ENCODE data around the gene DGKE. TPM values are rescaled to one million over a fixed set of nuclear protein-coding genes. Genes with fewer than 3 reads are reported as not detected.

The DGKE gene
- total RNA-seq, 1 donor from 2014 or later = 25.9 TPM

- intact Hi-C loops (cut with micrococcal nuclease) = no loop called here
Observed at GRCh38 chr17:56812901-56813388, 21.0 kb upstream of the DGKE start.

GRCh38 chr17:56815711-56816110, 18.2 kb upstream of the DGKE start:
- intact Hi-C loops (cut with micrococcal nuclease) = no loop called here

- intact Hi-C loops (cut with micrococcal nuclease) = no loop called here
Observed at GRCh38 chr17:56817066-56817465, 16.9 kb upstream of the DGKE start.

GRCh38 chr17:56819030-56819429, 14.9 kb upstream of the DGKE start:
- intact Hi-C loops (cut with micrococcal nuclease) = loop anchor here (1.0 kb wide), 2 partner anchors 14 to 121 kb away; partner anchors contain the start of gene C17orf67

GRCh38 chr17:56819431-56820145, 14.4 kb upstream of the DGKE start:
- intact Hi-C loops (cut with micrococcal nuclease) = loop anchor here (1.0 kb wide), 2 partner anchors 14 to 121 kb away; partner anchors contain the start of gene C17orf67

GRCh38 chr17:56820207-56820606, 13.7 kb upstream of the DGKE start:
- intact Hi-C loops (cut with micrococcal nuclease) = no loop called here

GRCh38 chr17:56821847-56822534, 12.0 kb upstream of the DGKE start:
- intact Hi-C loops (cut with micrococcal nuclease) = no loop called here

GRCh38 chr17:56822725-56823124, 11.2 kb upstream of the DGKE start:
- intact Hi-C loops (cut with micrococcal nuclease) = no loop called here

- intact Hi-C loops (cut with micrococcal nuclease) = no loop called here
Observed at GRCh38 chr17:56823848-56824247, 10.1 kb upstream of the DGKE start.

- intact Hi-C loops (cut with micrococcal nuclease) = no loop called here
Observed at GRCh38 chr17:56824503-56824902, 9.4 kb upstream of the DGKE start.

- intact Hi-C loops (cut with micrococcal nuclease) = no loop called here
Observed at GRCh38 chr17:56826611-56827414, 7.1 kb upstream of the DGKE start.

- intact Hi-C loops (cut with micrococcal nuclease) = loop anchor here (5.0 kb wide), 1 partner anchor 1251 kb away; the partner anchor contains the start of gene DYNLL2
Observed at GRCh38 chr17:56830726-56831368, 3.1 kb upstream of the DGKE start.

- intact Hi-C loops (cut with micrococcal nuclease) = loop anchor here (5.0 kb wide), 1 partner anchor 1251 kb away; the partner anchor contains the start of gene DYNLL2
Observed at GRCh38 chr17:56831369-56832095, 2.4 kb upstream of the DGKE start.

- intact Hi-C loops (cut with micrococcal nuclease) = loop anchor here (5.0 kb wide), 1 partner anchor 1250 kb away; the partner anchor contains the start of gene DYNLL2
Observed at GRCh38 chr17:56832446-56832845, 1.5 kb upstream of the DGKE start.

- intact Hi-C loops (cut with micrococcal nuclease) = loop anchor here (1.0 to 5.0 kb wide), 5 partner anchors 14 to 1249 kb away; partner anchors contain the start of genes COIL, DYNLL2, SCPEP1 and TRIM25
Observed at GRCh38 chr17:56833057-56833808, 718 bp upstream of the DGKE start.

- intact Hi-C loops (cut with micrococcal nuclease) = loop anchor here (1.0 to 5.0 kb wide), 2 partner anchors 251 to 1248 kb away; partner anchors contain the start of genes AKAP1 and DYNLL2
Observed at GRCh38 chr17:56834380-56835263, 671 bp downstream of the DGKE start.

GRCh38 chr17:56835264-56835585, 1.3 kb downstream of the DGKE start:
- intact Hi-C loops (cut with micrococcal nuclease) = no loop called here

GRCh38 chr17:56838687-56839086, 4.7 kb downstream of the DGKE start:
- intact Hi-C loops (cut with micrococcal nuclease) = no loop called here

Measured in T-helper 2 cell treated with Interferon-gamma antibody and Interleukin-4, amounts not matched to agents 100 ng/mL and 5 ng/mL, for 36 hours (primary cell).